ENCODE data around the gene MARCHF7.

DNA sequence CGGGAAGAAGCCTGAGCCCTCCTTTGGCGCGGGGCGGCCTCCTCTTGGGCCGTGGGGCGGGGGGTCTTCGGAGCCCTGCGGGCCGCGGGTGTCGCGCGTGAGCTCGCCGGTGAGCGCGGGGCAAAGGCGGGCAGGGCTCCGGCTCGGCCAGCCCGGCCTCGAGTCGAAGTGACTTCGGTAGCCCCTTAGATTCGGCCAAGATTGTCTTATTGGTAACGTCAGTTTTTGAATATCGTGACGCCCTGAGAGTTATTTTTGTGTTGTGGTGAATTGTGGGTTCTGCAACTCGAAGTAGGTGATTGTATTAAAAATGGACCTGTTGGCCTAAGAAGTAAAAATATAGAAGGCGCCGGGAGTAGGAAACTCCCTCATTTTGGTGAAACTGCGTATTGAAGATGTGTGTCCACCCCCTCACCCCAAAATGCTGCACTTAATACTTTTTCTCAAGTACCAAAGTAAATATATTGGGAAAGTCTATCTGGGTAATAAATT is 669 bp downstream of the MARCHF7 start:
- no peak for TF ChIP-seq EZH2 (IDR thresholded peaks at IDR 0.05; ENCODE audit: borderline replicate concordance, low read length)
- TF ChIP-seq, protein P1, sequence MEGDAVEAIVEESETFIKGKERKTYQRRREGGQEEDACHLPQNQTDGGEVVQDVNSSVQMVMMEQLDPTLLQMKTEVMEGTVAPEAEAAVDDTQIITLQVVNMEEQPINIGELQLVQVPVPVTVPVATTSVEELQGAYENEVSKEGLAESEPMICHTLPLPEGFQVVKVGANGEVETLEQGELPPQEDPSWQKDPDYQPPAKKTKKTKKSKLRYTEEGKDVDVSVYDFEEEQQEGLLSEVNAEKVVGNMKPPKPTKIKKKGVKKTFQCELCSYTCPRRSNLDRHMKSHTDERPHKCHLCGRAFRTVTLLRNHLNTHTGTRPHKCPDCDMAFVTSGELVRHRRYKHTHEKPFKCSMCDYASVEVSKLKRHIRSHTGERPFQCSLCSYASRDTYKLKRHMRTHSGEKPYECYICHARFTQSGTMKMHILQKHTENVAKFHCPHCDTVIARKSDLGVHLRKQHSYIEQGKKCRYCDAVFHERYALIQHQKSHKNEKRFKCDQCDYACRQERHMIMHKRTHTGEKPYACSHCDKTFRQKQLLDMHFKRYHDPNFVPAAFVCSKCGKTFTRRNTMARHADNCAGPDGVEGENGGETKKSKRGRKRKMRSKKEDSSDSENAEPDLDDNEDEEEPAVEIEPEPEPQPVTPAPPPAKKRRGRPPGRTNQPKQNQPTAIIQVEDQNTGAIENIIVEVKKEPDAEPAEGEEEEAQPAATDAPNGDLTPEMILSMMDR (conservative IDR thresholded peaks at IDR 0.05 in 1 of 2, IDR thresholded peaks at IDR 0.05 in 1 of 2; ENCODE audit: extremely low read depth in 1 of 2, insufficient read depth in 1 of 2, low read depth in 1 of 2, low read length in 2 of 2) = no peak

Data from mammary epithelial cell (primary cell).